Lung microvascular endothelial cell (primary cell): Measurements from ENCODE around the gene TMEM135. TPM values are rescaled to one million over a fixed set of nuclear protein-coding genes. Genes with fewer than 3 reads are reported as not detected.

Source experiments
- DNase-seq, 2 donors: peaks; one replicate each; pipeline versions ENCODE4 v3.0.0 to v3.0.0-alpha.2; 2010; ENCODE audit warnings: low read depth in 2 of 2
- total RNA-seq: library from RNA; depleted of rRNA; stranded (reverse); fragments of >200 nt; gene quantifications from 2 replicates; pipeline ENCODE4 v1.2.1, GENCODE V29; 2014

TMEM135 gene
- total RNA-seq, 1 donor from 2014 or later = 14.9 TPM

- no peak for DNase-seq
Measured at GRCh38 chr11:87351676-87352075, 313.9 kb downstream of the TMEM135 start.

GRCh38 chr11:87352759-87353707, 315.3 kb downstream of the TMEM135 start:
- DNase-seq = peak; percentile 84 to 86

GRCh38 chr11:87353771-87354345, 316.1 kb downstream of the TMEM135 start:
- DNase-seq = peak; percentile 15 to 24

DNA sequence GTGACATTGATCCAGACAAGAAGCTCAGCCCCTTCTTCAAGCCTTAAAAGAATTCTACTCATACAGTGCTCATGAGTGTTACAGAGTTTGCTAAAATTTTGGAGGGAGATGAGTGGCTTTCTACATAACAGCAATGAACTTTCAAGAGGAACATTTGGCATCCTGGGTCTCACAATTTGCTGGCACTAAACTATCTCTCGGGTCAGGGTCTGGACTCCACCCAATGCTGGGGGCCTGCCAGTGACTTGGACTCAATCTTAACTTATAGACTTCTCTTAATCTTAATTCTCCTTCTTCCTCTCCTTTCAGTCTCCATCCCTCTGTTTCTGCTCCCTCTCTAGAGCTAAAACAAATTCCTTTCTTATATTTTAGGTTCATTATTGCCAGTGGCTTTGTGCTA, 317.9 kb downstream of the TMEM135 start:
- no peak for DNase-seq

GRCh38 chr11:87356428-87356827, 318.7 kb downstream of the TMEM135 start:
- no peak for DNase-seq

DNA sequence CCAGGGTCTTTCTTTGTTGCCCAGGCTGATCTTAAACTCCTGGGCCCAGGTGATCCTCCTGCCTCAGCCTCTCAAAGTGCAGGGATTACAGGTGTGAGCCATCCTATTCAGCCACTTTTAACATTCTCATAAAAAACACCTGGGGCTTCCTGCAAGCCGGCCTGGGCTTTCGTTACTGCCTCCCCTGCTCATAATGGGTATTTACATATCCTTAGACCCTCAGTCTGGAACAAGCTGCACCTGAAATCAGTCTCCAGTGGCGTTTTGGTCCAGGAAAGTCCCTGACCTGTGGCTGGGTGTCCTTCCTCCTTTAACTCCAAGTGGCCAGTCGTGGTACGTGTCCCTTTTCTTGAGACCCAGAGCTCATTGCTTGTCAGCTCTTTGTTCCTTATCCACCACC, 320.7 kb downstream of the TMEM135 start:
- no peak for DNase-seq

- DNase-seq = no peak
Measured at GRCh38 chr11:87359401-87359800, 321.7 kb downstream of the TMEM135 start.

- no peak for DNase-seq
Measured at GRCh38 chr11:87361891-87362290, 324.2 kb downstream of the TMEM135 start.

DNA sequence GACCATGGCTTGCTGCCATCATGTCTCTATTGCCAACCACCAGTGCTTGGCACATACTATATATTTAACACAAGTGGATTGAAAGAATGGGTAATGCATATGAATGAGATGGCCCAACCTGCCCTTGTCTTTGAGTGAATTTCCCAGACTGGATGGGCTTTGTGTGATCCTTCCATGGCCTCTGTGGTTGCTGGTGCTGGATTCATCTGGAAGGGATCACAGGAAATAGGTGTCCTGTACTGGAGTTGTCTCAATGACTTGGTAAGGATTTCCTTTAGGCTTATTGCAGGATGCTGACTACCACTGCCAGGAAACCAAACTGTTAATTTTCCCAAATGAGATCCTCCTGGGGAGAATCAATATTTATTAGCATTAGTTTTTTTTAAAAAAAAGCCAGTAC, 328.6 kb downstream of the TMEM135 start:
- DNase-seq = peak in 1 of 2 donors; percentile 61

DNA sequence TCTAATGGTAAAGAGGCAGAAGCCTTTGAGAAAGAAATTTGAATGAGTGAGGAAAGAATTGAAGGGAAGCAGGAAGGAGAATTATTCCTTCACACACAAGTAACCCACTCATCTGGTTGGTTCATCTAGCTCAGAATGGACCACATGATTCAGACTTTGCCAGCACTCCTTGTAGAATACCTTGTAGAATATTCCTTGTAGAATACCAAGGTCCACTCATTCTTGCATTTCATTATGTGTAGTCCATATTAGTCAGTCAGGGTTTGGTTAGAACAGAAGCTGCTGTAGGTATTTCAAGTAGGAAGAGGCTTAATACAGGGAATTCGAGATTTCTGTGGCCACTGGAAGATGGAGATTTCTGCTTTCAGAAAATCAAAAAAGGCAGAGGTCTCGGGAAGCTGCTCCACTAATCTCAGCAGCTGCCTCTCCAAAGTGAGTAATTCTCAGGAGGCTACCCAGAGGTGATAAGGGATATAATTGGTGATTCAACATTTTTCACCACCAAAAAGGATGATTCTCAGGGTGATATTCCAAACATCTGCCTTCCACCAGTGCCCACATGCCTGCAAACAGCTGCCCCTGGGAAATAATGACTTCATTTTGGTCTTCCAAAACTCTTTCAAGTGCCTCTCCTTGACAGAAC, 329.1 kb downstream of the TMEM135 start:
- no peak for DNase-seq

DNA sequence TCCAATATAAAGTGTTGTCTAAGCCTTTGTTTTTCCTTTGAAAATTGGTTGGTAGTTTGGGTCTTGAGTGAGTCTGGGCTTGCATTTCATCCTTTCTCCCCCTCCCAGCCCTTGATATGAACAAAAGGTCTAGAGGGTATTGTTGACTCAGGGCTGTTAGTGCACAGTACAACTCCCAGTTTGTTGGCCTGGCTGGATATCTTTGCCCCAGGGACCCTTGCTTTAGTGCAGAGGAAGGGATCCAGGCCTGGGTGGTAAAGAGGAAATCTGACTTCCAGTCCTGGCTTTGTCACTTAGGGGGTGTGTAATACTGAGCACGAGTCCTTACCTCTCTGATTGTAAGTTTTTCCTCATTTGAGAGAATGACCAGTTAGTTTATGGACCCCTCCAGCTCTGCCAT, 330.4 kb downstream of the TMEM135 start:
- DNase-seq = peak; percentile 22 to 30

- peak; percentile 52 to 88 for DNase-seq
Measured at GRCh38 chr11:87368858-87369480, 331.2 kb downstream of the TMEM135 start.

- no peak for DNase-seq
Measured at GRCh38 chr11:87369888-87370287, 332.2 kb downstream of the TMEM135 start.

DNA sequence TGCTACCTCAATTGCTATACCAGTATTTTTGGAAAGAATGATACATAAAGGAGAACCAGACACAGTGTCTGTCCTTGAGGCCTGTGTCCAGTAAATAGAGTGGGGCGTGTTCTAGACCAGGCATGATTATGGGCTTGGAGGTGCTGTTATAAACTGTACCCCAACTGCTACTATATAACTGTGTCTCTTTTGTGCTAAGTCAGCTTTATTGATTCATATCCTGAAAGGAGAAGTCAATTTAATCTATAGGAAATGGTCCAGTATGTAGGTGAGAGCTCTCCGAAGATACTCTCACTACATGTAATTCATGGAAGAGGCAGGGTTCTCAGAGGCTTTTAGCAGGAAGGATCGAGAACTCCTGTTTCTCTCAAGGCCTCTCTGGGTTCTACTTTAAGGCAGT, 334.3 kb downstream of the TMEM135 start:
- DNase-seq = no peak

Other genes with a start within 250 kb of the TMEM135 start
- 71.6 and 197 TPM in 2 replicates for gene PRSS23, start 237.4 kb upstream of the TMEM135 start, total RNA-seq
- 97.0 and 133 TPM in 2 replicates for gene FZD4, start 82.5 kb upstream of the TMEM135 start, total RNA-seq